GM12872 (cell line): ENCODE measurements around the gene SEMA3C.

Experiments
- CTCF ChIP-seq: IDR thresholded peaks from 3 replicates; pipeline ENCODE4 v1.5.1; 2011; ENCODE audit warnings: low read depth, mild to moderate bottlenecking, low read length, moderate library complexity; ENCODE audit not compliant: insufficient read depth

SEMA3C gene

GRCh38 chr7:80699721-80700256, 219.1 kb downstream of the SEMA3C start:
- no peak for TF ChIP-seq CTCF

- TF ChIP-seq CTCF, result peak; percentile 51; the same call in 1 of the 3 replicates
These were observed 219.7 kb downstream of the SEMA3C start for GRCh38 chr7:80699045-80699638.
